ENCODE measurements around the gene GSTCD.

GSTCD gene, protein sequence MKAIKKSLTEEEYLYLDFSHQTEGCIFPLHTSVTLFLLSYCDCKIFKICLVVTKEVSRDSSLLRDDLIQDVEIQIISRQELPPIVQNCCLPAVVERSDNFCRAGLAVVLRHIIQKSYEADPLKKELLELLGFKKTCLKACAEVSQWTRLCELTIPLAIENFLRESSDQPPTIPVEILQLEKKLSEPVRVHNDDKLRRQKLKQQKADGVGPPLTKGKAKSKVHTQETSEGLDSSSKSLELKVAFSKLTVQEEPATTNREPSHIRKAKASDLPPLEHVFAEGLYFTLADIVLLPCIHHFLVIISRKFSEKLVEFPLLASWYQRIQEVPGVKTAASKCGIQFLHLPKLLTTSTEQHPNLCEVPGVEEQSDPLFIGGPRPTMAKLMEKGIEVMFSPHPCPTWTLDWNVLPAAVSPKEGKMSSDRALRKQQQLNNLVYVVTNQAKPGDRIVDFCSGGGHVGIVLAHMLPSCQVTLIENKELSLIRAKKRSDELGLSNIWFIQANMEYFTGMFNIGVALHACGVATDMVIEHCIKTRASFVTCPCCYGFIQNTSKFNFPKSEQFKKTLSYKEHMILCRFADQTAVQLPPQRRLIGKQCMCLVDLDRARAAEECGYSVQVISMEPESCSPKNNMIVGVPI

DNA sequence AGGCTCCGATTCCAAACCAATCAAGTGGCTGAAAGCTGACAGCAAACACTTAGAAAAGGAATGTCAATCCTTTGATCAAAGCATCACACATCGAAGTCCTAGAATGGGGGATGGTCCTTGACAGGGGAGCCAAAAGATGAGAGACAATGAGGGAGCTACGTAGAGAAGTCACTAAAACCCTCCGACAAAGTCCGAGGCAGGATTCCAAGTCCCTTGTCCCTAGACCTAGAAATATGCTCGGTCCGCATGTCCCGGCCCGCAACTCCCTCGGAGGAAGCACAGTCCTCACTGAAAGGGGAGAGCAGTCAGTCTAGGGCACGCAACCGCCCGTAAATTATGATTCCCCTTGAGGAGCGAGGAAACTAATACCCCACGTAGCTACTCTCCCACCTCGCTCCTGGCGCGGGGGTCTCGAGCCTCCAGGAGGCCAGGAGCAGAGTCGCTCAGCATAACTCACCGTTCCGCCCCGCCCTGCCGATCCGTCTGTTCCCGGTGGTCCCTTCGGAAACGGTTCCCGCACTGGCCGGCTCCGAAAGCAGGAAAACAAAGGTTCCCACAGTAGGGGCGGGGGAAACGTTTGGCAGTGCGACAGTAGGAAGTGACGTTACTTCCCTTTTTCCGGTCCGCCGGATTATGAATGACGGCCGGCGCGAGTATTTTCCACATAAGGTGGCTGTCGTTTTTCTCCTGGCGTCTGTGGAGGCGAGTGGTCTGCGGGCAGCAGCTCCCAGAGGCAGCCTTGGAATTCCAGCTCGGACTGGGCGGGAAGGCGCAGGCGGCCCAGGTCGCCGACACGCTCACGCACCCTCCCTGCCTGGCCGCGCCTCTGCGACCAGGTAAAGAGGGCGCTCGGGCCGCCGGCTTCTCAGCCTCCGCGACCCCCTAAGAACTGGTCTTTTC is at the start of gene GSTCD, which contains the start of gene INTS12:
GSTCD (plus strand) TSS at position 604 of the 900 bp plus-strand sequence. CDS start 8,830 bp downstream, outside the sequence.
INTS12 (minus strand) TSS at position 509 of the 900 bp plus-strand sequence. CDS start 8,684 bp downstream, outside the sequence.
- DNase-seq (ENCODE audit: extremely low spot score) = peak; percentile 83
- TF ChIP-seq, protein P1, sequence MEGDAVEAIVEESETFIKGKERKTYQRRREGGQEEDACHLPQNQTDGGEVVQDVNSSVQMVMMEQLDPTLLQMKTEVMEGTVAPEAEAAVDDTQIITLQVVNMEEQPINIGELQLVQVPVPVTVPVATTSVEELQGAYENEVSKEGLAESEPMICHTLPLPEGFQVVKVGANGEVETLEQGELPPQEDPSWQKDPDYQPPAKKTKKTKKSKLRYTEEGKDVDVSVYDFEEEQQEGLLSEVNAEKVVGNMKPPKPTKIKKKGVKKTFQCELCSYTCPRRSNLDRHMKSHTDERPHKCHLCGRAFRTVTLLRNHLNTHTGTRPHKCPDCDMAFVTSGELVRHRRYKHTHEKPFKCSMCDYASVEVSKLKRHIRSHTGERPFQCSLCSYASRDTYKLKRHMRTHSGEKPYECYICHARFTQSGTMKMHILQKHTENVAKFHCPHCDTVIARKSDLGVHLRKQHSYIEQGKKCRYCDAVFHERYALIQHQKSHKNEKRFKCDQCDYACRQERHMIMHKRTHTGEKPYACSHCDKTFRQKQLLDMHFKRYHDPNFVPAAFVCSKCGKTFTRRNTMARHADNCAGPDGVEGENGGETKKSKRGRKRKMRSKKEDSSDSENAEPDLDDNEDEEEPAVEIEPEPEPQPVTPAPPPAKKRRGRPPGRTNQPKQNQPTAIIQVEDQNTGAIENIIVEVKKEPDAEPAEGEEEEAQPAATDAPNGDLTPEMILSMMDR (IDR thresholded peaks at IDR 0.05; ENCODE audit: control extremely low read depth, extremely low read depth, low read depth, missing control alignments) = no peak
- ChIA-PET POLR2A (no interaction called here), CTCF (interaction anchor here (0.8 to 4.3 kb wide), 3 partner anchors 9 to 188 kb away, joined by 5 to 20 read pairs (median 6); no protein-coding TSS in a partner anchor)

DNA sequence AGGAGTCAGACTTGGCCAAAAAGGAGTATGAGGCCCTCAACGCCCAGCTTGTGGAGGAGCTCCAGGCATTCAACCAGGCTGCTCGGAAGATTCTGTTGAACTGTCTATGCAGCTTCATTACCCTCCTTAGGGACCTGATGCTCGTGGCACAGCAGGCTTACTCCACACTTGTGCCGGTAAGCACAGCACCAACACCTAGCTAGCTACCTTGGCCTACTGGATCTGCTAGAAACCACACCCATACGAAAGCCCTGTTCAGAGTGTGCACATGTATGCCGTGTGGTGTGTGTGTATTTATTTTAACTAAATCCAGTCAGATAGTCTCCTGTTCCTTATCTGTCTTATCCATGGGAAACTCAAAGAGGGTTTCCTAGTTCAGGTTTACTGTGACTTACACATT is 49.4 kb upstream of the GSTCD start:
- CTCF ChIA-PET = interaction anchor here (0.9 to 2.2 kb wide), 12 partner anchors 8 to 186 kb away, joined by 3 to 13 read pairs (median 4); partner anchors contain the start of gene PPA2
- DNase-seq (ENCODE audit: extremely low spot score) = no peak
- TF ChIP-seq, protein P1 (IDR thresholded peaks at IDR 0.05; ENCODE audit: control extremely low read depth, extremely low read depth, low read depth, missing control alignments) = no peak
- POLR2A ChIA-PET = no interaction called here

DNA sequence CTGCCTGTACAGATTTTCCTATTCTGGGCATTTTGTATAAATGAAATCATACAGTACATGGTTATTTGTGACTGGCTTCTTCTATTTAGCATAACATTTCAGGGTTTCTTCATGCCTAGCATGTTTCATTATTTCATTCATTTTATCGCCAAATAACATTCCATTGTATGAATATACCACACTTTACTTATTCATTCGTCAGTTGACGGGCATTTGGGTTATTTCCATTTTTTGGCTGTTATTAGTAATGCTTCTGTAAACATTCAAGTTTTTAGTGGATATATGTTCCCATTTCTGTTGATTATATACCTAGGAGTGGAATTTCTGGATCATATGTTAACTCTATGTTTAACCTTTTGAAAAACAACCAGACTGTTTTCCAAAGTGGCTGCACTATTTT is 47.6 kb upstream of the GSTCD start:
- TF ChIP-seq, protein P1 (IDR thresholded peaks at IDR 0.05; ENCODE audit: control extremely low read depth, extremely low read depth, low read depth, missing control alignments) = no peak
- DNase-seq (ENCODE audit: extremely low spot score) = no peak
- ChIA-PET CTCF (interaction anchor here (0.9 to 2.2 kb wide), 3 partner anchors 10 to 187 kb away, joined by 4 to 11 read pairs (median 5); partner anchors contain the start of gene PPA2), POLR2A (no interaction called here)

DNA sequence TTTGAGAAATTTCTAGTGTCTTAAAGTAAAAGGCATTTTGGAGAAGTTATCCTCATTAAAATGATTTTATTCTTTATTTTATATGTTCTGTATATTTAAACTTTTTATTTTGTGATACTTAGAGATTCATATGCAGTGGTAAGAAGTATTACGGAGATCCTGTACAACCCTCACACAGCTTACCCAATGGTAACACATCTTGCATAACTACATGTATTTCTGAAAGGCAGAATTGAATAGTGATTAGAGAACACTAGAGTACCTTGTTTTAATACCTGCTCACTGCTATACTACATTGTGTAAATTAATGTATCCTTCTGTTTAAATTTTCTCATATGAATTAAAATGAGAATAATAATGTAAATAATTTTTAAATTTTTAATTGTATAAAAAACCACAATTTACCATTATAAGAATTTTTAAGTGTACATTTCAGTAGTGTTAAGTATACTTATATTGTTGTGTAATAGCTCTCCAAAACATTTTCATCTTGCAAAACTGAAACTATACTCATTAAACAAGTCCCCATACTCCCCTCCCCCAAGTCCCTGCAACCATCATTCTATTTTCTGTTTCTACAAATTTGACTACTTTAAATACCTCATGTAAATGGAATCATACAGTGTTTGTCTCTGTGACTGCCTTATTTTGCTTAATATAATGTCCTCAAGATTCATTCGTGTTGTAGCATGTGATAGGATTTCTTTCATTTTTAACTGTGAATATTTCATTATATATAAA is 45.5 kb upstream of the GSTCD start:
- ChIA-PET CTCF (no interaction called here), POLR2A (no interaction called here)
- no peak for DNase-seq (ENCODE audit: extremely low spot score)
- TF ChIP-seq, protein P1 (IDR thresholded peaks at IDR 0.05; ENCODE audit: control extremely low read depth, extremely low read depth, low read depth, missing control alignments) = no peak

DNA sequence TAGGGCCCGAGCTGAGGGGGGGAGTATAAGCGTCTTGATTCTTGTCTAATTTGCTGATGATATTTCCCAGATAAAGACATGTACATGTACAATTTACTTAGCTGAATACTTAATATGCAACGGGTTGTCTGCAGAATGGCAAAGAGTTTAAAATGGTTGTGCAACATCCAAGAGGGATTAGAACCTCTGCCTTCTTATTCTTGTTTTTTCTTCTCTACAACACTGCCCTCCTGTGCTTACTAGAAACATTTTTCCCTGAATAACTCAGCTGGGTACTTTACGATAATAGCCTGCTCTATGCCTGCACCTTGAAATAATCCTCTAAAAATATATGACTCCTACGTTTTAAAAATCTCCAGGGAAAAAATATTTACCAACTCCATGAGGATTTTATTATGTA is 41.9 kb upstream of the GSTCD start:
- CTCF ChIA-PET = interaction anchor here (0.7 to 5.2 kb wide), 19 partner anchors 9 to 193 kb away, joined by 3 to 40 read pairs (median 3); partner anchors contain the start of gene PPA2
- TF ChIP-seq, protein P1 (IDR thresholded peaks at IDR 0.05; ENCODE audit: control extremely low read depth, extremely low read depth, low read depth, missing control alignments) = peak; percentile 15
- DNase-seq (ENCODE audit: extremely low spot score) = peak; percentile 28
- POLR2A ChIA-PET = no interaction called here
